DOHH2 (cell line): ENCODE data around the gene FSHR.

Experiments
- H3F3A ChIP-seq: fragments of 200-600 bp; sonication (generic), shearing (Covaris generic); 2 replicates; pipeline ENCODE4 v1.6.0; 2016; ENCODE audit warnings: antibody characterized with exemption, mild to moderate bottlenecking; ENCODE audit not compliant: control insufficient read depth, insufficient read depth
- H3K27ac ChIP-seq: fragments of 200-600 bp; sonication (generic); 2 replicates; pipeline ENCODE4 v1.5.1; 2014; ENCODE audit warnings: low read depth, mild to moderate bottlenecking, low read length, moderate library complexity
- H3K27me3 ChIP-seq: fragments of 200-600 bp; sonication (generic); 2 replicates; pipeline ENCODE4 v1.6.1; 2014; ENCODE audit warnings: mild to moderate bottlenecking, low read length, mixed read lengths; ENCODE audit not compliant: control insufficient read depth
- H3K36me3 ChIP-seq: fragments of 200-600 bp; sonication (generic); 2 replicates; pipeline ENCODE4 v1.6.1; 2014; ENCODE audit warnings: mild to moderate bottlenecking, low read length, moderate library complexity, mixed read lengths; ENCODE audit not compliant: control insufficient read depth
- H3K4me1 ChIP-seq: fragments of 200-600 bp; sonication (generic); 2 replicates; pipeline ENCODE4 v1.6.1; 2014; ENCODE audit warnings: mild to moderate bottlenecking, low read length, mixed read lengths; ENCODE audit not compliant: control insufficient read depth
- H3K4me2 ChIP-seq: fragments of 200-600 bp; sonication (generic); 2 replicates; pipeline ENCODE4 v1.6.0; 2014; ENCODE audit warnings: mild to moderate bottlenecking, low read length, moderate library complexity
- H3K4me3 ChIP-seq: fragments of 200-600 bp; sonication (generic); 2 replicates; pipeline ENCODE4 v1.5.1; 2014; ENCODE audit warnings: mild to moderate bottlenecking, low read length, mixed read lengths
- H3K79me2 ChIP-seq: fragments of 200-600 bp; sonication (generic); 2 replicates; pipeline ENCODE4 v1.6.1; 2014; ENCODE audit warnings: mild to moderate bottlenecking, low read length, mixed read lengths; ENCODE audit not compliant: control insufficient read depth
- H3K9me2 ChIP-seq: fragments of 200-600 bp; sonication (generic); replicated peaks from 2 replicates; pipeline ENCODE4 v1.6.1; 2014; ENCODE audit warnings: mild to moderate bottlenecking, low read length, mixed read lengths; ENCODE audit not compliant: control insufficient read depth
- H3K9me3 ChIP-seq: fragments of 200-600 bp; sonication (generic); 2 replicates; pipeline ENCODE4 v1.6.1; 2014; ENCODE audit warnings: antibody characterized with exemption, low read length, mixed read lengths; ENCODE audit not compliant: control insufficient read depth, insufficient read depth
- H4K20me1 ChIP-seq: fragments of 200-600 bp; sonication (generic); 2 replicates; pipeline ENCODE4 v1.6.0; 2014; ENCODE audit warnings: low read depth, mild to moderate bottlenecking, antibody characterized with exemption, low read length, moderate library complexity; ENCODE audit not compliant: control insufficient read depth, insufficient read depth
- EZH2phosphoT487 ChIP-seq: fragments of 200-600 bp; sonication (generic); IDR thresholded peaks from 2 replicates; pipeline ENCODE4 v1.6.1; 2017; ENCODE audit warnings: borderline replicate concordance, mild to moderate bottlenecking, antibody characterized with exemption, low read length, moderate library complexity, mixed read lengths
- TF ChIP-seq, protein P1 (sequence below): fragments of 200-600 bp; sonication (generic); IDR thresholded peaks from one replicate; pipeline ENCODE4 v1.5.1; 2014; ENCODE audit warnings: antibody characterized with exemption, mild to moderate bottlenecking, low read depth, low read length; ENCODE audit not compliant: poor library complexity, severe bottlenecking

Gene FSHR

DNA sequence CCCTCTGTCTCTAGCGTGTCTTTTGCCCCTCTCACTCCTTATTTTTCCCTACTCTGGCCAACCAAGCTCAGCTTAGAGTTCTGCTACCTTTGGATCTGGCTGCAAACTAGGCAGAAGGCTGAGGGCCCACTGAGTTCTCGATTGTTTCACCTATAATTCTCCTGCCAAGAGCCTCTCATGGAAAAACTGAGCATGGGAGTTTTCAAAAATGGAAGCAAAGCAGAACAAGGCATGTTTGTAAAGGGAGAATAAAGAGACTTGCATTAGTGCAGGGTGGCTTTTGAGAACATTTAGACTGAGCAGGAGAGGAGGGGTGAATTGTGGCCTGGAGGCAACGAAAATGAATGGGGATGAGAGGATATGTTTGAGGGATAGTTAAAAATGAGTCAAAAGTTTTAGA lies 45.9 kb downstream of the FSHR start:
- H3K36me3 ChIP-seq: no peaks in the 10 kb centered on the region
- H3F3A ChIP-seq: no peaks in the 10 kb centered on the region
- TF ChIP-seq, protein P1, sequence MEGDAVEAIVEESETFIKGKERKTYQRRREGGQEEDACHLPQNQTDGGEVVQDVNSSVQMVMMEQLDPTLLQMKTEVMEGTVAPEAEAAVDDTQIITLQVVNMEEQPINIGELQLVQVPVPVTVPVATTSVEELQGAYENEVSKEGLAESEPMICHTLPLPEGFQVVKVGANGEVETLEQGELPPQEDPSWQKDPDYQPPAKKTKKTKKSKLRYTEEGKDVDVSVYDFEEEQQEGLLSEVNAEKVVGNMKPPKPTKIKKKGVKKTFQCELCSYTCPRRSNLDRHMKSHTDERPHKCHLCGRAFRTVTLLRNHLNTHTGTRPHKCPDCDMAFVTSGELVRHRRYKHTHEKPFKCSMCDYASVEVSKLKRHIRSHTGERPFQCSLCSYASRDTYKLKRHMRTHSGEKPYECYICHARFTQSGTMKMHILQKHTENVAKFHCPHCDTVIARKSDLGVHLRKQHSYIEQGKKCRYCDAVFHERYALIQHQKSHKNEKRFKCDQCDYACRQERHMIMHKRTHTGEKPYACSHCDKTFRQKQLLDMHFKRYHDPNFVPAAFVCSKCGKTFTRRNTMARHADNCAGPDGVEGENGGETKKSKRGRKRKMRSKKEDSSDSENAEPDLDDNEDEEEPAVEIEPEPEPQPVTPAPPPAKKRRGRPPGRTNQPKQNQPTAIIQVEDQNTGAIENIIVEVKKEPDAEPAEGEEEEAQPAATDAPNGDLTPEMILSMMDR: no peak
- no peaks in the 10 kb centered on the region for H3K79me2 ChIP-seq
- H3K4me2 ChIP-seq: no peak overlapping the region
- H3K4me3 ChIP-seq: no peak overlapping the region
- no peaks in the 10 kb centered on the region for H3K4me1 ChIP-seq
- no peak overlapping the region for H3K27ac ChIP-seq
- no peaks in the 10 kb centered on the region for H3K9me2 ChIP-seq
- H3K27me3 ChIP-seq: no peaks in the 10 kb centered on the region
- no peaks in the 10 kb centered on the region for H3K9me3 ChIP-seq
- no peaks in the 10 kb centered on the region for H4K20me1 ChIP-seq

- H3K36me3 ChIP-seq: no peaks in the 10 kb centered on the region
- H3K9me2 ChIP-seq: no peaks in the 10 kb centered on the region
- no peaks in the 10 kb centered on the region for H3K79me2 ChIP-seq
- H3K4me1 ChIP-seq: no peaks in the 10 kb centered on the region
- H3K27me3 ChIP-seq: no peaks in the 10 kb centered on the region
- H3K9me3 ChIP-seq: no peaks in the 10 kb centered on the region
- H3K4me3 ChIP-seq: no peak overlapping the region
- H3F3A ChIP-seq: no peaks in the 10 kb centered on the region
- H4K20me1 ChIP-seq: no peaks in the 10 kb centered on the region
- H3K4me2 ChIP-seq: no peak overlapping the region
- H3K27ac ChIP-seq: no peak overlapping the region
- no peak for TF ChIP-seq EZH2phosphoT487
- TF ChIP-seq, protein P1: no peak
These were observed 48.8 kb downstream of the FSHR start for GRCh38 chr2:49105506-49105905.

- Histone ChIP-seq H3K9me3 (no peaks in the 10 kb centered on the region), H3K4me1 (no peaks in the 10 kb centered on the region), H4K20me1 (no peaks in the 10 kb centered on the region), H3K79me2 (no peaks in the 10 kb centered on the region), H3K9me2 (no peaks in the 10 kb centered on the region), H3K4me3 (no peak overlapping the region), H3K27ac (no peak overlapping the region), H3F3A (no peaks in the 10 kb centered on the region), H3K4me2 (no peak overlapping the region), H3K36me3 (no peaks in the 10 kb centered on the region), H3K27me3 (no peaks in the 10 kb centered on the region)
- TF ChIP-seq, protein P1: no peak
- TF ChIP-seq EZH2phosphoT487: no peak
These were observed 52.2 kb downstream of the FSHR start for GRCh38 chr2:49102146-49102545.

- H3K27ac ChIP-seq: no peak overlapping the region
- H3K36me3 ChIP-seq: no peaks in the 10 kb centered on the region
- no peak for TF ChIP-seq EZH2phosphoT487
- TF ChIP-seq, protein P1: no peak
- H3F3A ChIP-seq: no peaks in the 10 kb centered on the region
- no peaks in the 10 kb centered on the region for H4K20me1 ChIP-seq
- H3K4me1 ChIP-seq: no peaks in the 10 kb centered on the region
- H3K9me2 ChIP-seq: no peaks in the 10 kb centered on the region
- H3K79me2 ChIP-seq: no peaks in the 10 kb centered on the region
- no peak overlapping the region for H3K4me2 ChIP-seq
- no peak overlapping the region for H3K4me3 ChIP-seq
- no peaks in the 10 kb centered on the region for H3K9me3 ChIP-seq
- H3K27me3 ChIP-seq: no peaks in the 10 kb centered on the region
These were observed 73.6 kb downstream of the FSHR start for GRCh38 chr2:49080681-49081080.
